Measurements from ENCODE around the gene HBS1L.

The HBS1L gene

GRCh38 chr6:134999107-134999506 is 55.5 kb downstream of the HBS1L start:
- no peak for DNase-seq (ENCODE audit: low read depth)

- DNase-seq (ENCODE audit: low read depth), result no peak
Measured at GRCh38 chr6:134997133-134997995, 57.3 kb downstream of the HBS1L start.

- DNase-seq (ENCODE audit: low read depth), result no peak
Measured at GRCh38 chr6:134995536-134995935, 59.1 kb downstream of the HBS1L start.

- no peak for DNase-seq (ENCODE audit: low read depth)
Measured at GRCh38 chr6:134994431-134994830, 60.2 kb downstream of the HBS1L start.

GRCh38 chr6:134992155-134992554 is 62.5 kb downstream of the HBS1L start:
- DNase-seq (ENCODE audit: low read depth), result no peak

- no peak for DNase-seq (ENCODE audit: low read depth)
Measured at GRCh38 chr6:134990262-134990661, 64.4 kb downstream of the HBS1L start.

- DNase-seq (ENCODE audit: low read depth), result no peak
Measured at GRCh38 chr6:134984821-134985220, 69.8 kb downstream of the HBS1L start.

GRCh38 chr6:134983823-134984222 is 70.8 kb downstream of the HBS1L start:
- DNase-seq (ENCODE audit: low read depth), result no peak

GRCh38 chr6:134982161-134982560 is 72.5 kb downstream of the HBS1L start:
- DNase-seq (ENCODE audit: low read depth), result no peak

- no peak for DNase-seq (ENCODE audit: low read depth)
Measured at GRCh38 chr6:134980846-134981245, 73.8 kb downstream of the HBS1L start.

- DNase-seq (ENCODE audit: low read depth), result no peak
Measured at GRCh38 chr6:134979142-134979541, 75.5 kb downstream of the HBS1L start.

- no peak for DNase-seq (ENCODE audit: low read depth)
Measured at GRCh38 chr6:134974370-134974769, 80.3 kb downstream of the HBS1L start.

- no peak for DNase-seq (ENCODE audit: low read depth)
Measured at GRCh38 chr6:134967711-134968110, 86.9 kb downstream of the HBS1L start.

GRCh38 chr6:134964451-134965203 is 90.0 kb downstream of the HBS1L start:
- no peak for DNase-seq (ENCODE audit: low read depth)

- DNase-seq (ENCODE audit: low read depth), result no peak
Measured at GRCh38 chr6:134962421-134962820, 92.2 kb downstream of the HBS1L start.

GRCh38 chr6:134961366-134961765 is 93.3 kb downstream of the HBS1L start:
- DNase-seq (ENCODE audit: low read depth), result no peak

GRCh38 chr6:134959603-134960002 is 95.0 kb downstream of the HBS1L start:
- DNase-seq (ENCODE audit: low read depth), result no peak

- no peak for DNase-seq (ENCODE audit: low read depth)
Measured at GRCh38 chr6:134956676-134957075, 97.9 kb downstream of the HBS1L start.

GRCh38 chr6:134956032-134956431 is 98.6 kb downstream of the HBS1L start:
- no peak for DNase-seq (ENCODE audit: low read depth)

- DNase-seq (ENCODE audit: low read depth), result no peak
Measured at GRCh38 chr6:134954272-134955000, 100.2 kb downstream of the HBS1L start.

- DNase-seq (ENCODE audit: low read depth), result no peak
Measured at GRCh38 chr6:134951494-134952263, 102.9 kb downstream of the HBS1L start.

- DNase-seq (ENCODE audit: low read depth), result no peak
Measured at GRCh38 chr6:134950482-134950881, 104.1 kb downstream of the HBS1L start.

Data from stimulated activated CD8-positive, alpha-beta memory T cell treated with anti-CD3 and anti-CD28 coated beads, Interleukin-15, amount 100 ng/mL, for 24 hours (primary cell).